HepG2 (cell line): Measurements from ENCODE around the gene ABAT. TPM values are rescaled to one million over a fixed set of nuclear protein-coding genes. Genes with fewer than 3 reads are reported as not detected.

Experiments used
- HIVEP1 ChIP-seq: sonication (generic); formaldehyde crosslinking; IDR thresholded peaks from 2 replicates; pipeline ENCODE4 v1.4.0; 2020; ENCODE audit warnings: mild to moderate bottlenecking, missing genetic modification reagents
- HMG20A ChIP-seq: IDR thresholded peaks from 2 replicates; pipeline ENCODE4 v1.6.1; 2016; ENCODE audit warnings: borderline replicate concordance
- KMT2B ChIP-seq: IDR thresholded peaks from 2 replicates; pipeline ENCODE4 v1.6.1; 2016; ENCODE audit warnings: missing genetic modification reagents, missing compliant biosample characterization
- MLX ChIP-seq: IDR thresholded peaks from 2 replicates; pipeline ENCODE4 v1.6.1; 2016
- NR2F2 ChIP-seq: IDR thresholded peaks from 2 replicates; pipeline ENCODE4 v1.6.1; 2012; ENCODE audit warnings: low read depth, inconsistent platforms, borderline replicate concordance
- SMAD1 ChIP-seq: sonication (generic); formaldehyde crosslinking; IDR thresholded peaks from 2 replicates; pipeline ENCODE4 v1.4.0; 2020; ENCODE audit warnings: missing genetic modification reagents, low read depth, mild to moderate bottlenecking, borderline replicate concordance
- SOX6 ChIP-seq, 2 experiments: fragments of 450-650 bp in 1 of 2; sonication (generic) in 1 of 2; formaldehyde crosslinking in 1 of 2; IDR thresholded peaks; 2 replicates each; pipeline versions ENCODE4 v1.4.0 to v1.6.1; 2017 to 2020; ENCODE audit warnings: antibody characterized with exemption in 1 of 2, mild to moderate bottlenecking in 1 of 2, missing genetic modification reagents in 1 of 2
- TCF7 ChIP-seq: sonication (generic); IDR thresholded peaks from 2 replicates; pipeline ENCODE4 v1.6.1; 2016; ENCODE audit warnings: antibody characterized with exemption, low read depth
- TGIF2 ChIP-seq: IDR thresholded peaks from 2 replicates; pipeline ENCODE4 v1.6.1; 2016; ENCODE audit warnings: control low read depth, missing compliant biosample characterization
- ZFP36L1 ChIP-seq: sonication (generic); formaldehyde crosslinking; IDR thresholded peaks from 2 replicates; pipeline ENCODE4 v1.8.0; 2022; ENCODE audit warnings: mild to moderate bottlenecking, missing genetic modification reagents, moderate library complexity
- ZNF441 ChIP-seq: sonication (generic); formaldehyde crosslinking; IDR thresholded peaks from 2 replicates; pipeline ENCODE4 v1.7.0; 2021; ENCODE audit warnings: missing genetic modification reagents, borderline replicate concordance
- polyA plus RNA-seq, 8 experiments: library from polyadenylated mRNA; depleted of rRNA in 3 of 8; stranded (reverse) in 7 of 8; unstranded in 1 of 8; fragments of >200 nt; fragmentation: Illumina TruSeq in 4 of 8; extraction: Trizol in 4 of 8; gene quantifications; 2 replicates each; pipeline versions ENCODE4 v1.2.1 to v1.2.3, GENCODE V29; 2011 to 2016; ENCODE audit warnings: low read depth in 4 of 8, missing spikeins in 1 of 8, mixed read lengths in 1 of 8; ENCODE audit not compliant: insufficient read depth in 1 of 8
- total RNA-seq, 5 experiments: library from RNA; depleted of rRNA; stranded (reverse); fragments of >200 nt; fragmentation: Illumina TruSeq; extraction: Trizol; gene quantifications; 2 replicates each; pipeline ENCODE4 v1.2.3, GENCODE V29; 2016; ENCODE audit warnings: low read depth in 1 of 5
- TF ChIP-seq, protein P1 (sequence below): sonication (generic); formaldehyde crosslinking; IDR thresholded peaks from 2 replicates; pipeline ENCODE4 v1.4.0; 2020; ENCODE audit warnings: missing genetic modification reagents
- TF ChIP-seq, protein P2 (sequence below): sonication (generic); formaldehyde crosslinking; IDR thresholded peaks from 2 replicates; pipeline ENCODE4 v1.4.0; 2020; ENCODE audit warnings: missing genetic modification reagents
- TF ChIP-seq, protein P3 (sequence below): sonication (generic); formaldehyde crosslinking; IDR thresholded peaks from 2 replicates; pipeline ENCODE4 v1.9.0; 2021; ENCODE audit warnings: missing genetic modification reagents, borderline replicate concordance
- TF ChIP-seq, protein P4 (sequence below): IDR thresholded peaks from 2 replicates; pipeline ENCODE4 v1.6.1; 2012; ENCODE audit warnings: inconsistent platforms

The ABAT gene
- total and polyA plus RNA-seq, 2 of the 13 experiments (the other 11 are each of a cell fraction or from before 2014, with no cell fraction given), result 47.6 to 97.3 TPM

GRCh38 chr16:8675183-8676159 lies 1.1 kb downstream of the ABAT start (continued):
- TF ChIP-seq SOX6 (IDR thresholded peaks at IDR 0.05), result no peak
- no peak for TF ChIP-seq SOX6 (CRISPR knock-in tag; IDR thresholded peaks at IDR 0.05)
- TF ChIP-seq KMT2B (CRISPR knock-in tag), result 0 out of 2 replicates have a peak, but pooled peaks have one; percentile 9
- peak; percentile 73; the same call in 1 of the 2 replicates for TF ChIP-seq HIVEP1 (CRISPR knock-in tag)
- TF ChIP-seq, protein P1, sequence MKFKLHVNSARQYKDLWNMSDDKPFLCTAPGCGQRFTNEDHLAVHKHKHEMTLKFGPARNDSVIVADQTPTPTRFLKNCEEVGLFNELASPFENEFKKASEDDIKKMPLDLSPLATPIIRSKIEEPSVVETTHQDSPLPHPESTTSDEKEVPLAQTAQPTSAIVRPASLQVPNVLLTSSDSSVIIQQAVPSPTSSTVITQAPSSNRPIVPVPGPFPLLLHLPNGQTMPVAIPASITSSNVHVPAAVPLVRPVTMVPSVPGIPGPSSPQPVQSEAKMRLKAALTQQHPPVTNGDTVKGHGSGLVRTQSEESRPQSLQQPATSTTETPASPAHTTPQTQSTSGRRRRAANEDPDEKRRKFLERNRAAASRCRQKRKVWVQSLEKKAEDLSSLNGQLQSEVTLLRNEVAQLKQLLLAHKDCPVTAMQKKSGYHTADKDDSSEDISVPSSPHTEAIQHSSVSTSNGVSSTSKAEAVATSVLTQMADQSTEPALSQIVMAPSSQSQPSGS (CRISPR knock-in tag), result no peak
- peak; percentile 64; the same call in 1 of the 2 replicates for TF ChIP-seq HMG20A (CRISPR knock-in tag)
- 0 out of 2 replicates have a peak, but pooled peaks have one; percentile 10 for TF ChIP-seq MLX (CRISPR knock-in tag)
- TF ChIP-seq NR2F2, result 0 out of 2 replicates have a peak, but pooled peaks have one; percentile 29
- TF ChIP-seq TCF7, result peak; percentile 76
- TF ChIP-seq, protein P2, sequence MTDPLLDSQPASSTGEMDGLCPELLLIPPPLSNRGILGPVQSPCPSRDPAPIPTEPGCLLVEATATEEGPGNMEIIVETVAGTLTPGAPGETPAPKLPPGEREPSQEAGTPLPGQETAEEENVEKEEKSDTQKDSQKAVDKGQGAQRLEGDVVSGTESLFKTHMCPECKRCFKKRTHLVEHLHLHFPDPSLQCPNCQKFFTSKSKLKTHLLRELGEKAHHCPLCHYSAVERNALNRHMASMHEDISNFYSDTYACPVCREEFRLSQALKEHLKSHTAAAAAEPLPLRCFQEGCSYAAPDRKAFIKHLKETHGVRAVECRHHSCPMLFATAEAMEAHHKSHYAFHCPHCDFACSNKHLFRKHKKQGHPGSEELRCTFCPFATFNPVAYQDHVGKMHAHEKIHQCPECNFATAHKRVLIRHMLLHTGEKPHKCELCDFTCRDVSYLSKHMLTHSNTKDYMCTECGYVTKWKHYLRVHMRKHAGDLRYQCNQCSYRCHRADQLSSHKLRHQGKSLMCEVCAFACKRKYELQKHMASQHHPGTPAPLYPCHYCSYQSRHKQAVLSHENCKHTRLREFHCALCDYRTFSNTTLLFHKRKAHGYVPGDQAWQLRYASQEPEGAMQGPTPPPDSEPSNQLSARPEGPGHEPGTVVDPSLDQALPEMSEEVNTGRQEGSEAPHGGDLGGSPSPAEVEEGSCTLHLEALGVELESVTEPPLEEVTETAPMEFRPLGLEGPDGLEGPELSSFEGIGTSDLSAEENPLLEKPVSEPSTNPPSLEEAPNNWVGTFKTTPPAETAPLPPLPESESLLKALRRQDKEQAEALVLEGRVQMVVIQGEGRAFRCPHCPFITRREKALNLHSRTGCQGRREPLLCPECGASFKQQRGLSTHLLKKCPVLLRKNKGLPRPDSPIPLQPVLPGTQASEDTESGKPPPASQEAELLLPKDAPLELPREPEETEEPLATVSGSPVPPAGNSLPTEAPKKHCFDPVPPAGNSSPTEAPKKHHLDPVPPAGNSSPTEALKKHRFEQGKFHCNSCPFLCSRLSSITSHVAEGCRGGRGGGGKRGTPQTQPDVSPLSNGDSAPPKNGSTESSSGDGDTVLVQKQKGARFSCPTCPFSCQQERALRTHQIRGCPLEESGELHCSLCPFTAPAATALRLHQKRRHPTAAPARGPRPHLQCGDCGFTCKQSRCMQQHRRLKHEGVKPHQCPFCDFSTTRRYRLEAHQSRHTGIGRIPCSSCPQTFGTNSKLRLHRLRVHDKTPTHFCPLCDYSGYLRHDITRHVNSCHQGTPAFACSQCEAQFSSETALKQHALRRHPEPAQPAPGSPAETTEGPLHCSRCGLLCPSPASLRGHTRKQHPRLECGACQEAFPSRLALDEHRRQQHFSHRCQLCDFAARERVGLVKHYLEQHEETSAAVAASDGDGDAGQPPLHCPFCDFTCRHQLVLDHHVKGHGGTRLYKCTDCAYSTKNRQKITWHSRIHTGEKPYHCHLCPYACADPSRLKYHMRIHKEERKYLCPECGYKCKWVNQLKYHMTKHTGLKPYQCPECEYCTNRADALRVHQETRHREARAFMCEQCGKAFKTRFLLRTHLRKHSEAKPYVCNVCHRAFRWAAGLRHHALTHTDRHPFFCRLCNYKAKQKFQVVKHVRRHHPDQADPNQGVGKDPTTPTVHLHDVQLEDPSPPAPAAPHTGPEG (CRISPR knock-in tag), result 0 out of 2 replicates have a peak, but pooled peaks have one; percentile 27
- TF ChIP-seq SMAD1, result 0 out of 2 replicates have a peak, but pooled peaks have one; percentile 31
- TF ChIP-seq, protein P3, sequence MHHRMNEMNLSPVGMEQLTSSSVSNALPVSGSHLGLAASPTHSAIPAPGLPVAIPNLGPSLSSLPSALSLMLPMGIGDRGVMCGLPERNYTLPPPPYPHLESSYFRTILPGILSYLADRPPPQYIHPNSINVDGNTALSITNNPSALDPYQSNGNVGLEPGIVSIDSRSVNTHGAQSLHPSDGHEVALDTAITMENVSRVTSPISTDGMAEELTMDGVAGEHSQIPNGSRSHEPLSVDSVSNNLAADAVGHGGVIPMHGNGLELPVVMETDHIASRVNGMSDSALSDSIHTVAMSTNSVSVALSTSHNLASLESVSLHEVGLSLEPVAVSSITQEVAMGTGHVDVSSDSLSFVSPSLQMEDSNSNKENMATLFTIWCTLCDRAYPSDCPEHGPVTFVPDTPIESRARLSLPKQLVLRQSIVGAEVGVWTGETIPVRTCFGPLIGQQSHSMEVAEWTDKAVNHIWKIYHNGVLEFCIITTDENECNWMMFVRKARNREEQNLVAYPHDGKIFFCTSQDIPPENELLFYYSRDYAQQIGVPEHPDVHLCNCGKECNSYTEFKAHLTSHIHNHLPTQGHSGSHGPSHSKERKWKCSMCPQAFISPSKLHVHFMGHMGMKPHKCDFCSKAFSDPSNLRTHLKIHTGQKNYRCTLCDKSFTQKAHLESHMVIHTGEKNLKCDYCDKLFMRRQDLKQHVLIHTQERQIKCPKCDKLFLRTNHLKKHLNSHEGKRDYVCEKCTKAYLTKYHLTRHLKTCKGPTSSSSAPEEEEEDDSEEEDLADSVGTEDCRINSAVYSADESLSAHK (CRISPR knock-in tag), result no peak
- no peak for TF ChIP-seq ZNF441
- TF ChIP-seq ZFP36L1 (CRISPR knock-in tag), result no peak
- TF ChIP-seq, protein P4, sequence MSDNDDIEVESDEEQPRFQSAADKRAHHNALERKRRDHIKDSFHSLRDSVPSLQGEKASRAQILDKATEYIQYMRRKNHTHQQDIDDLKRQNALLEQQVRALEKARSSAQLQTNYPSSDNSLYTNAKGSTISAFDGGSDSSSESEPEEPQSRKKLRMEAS, result peak; percentile 57; the same call in 1 of the 2 replicates
- peak; percentile 51; the same call in 1 of the 2 replicates for TF ChIP-seq TGIF2 (CRISPR knock-in tag)
